ENCODE data around the gene TTC19.

DNA sequence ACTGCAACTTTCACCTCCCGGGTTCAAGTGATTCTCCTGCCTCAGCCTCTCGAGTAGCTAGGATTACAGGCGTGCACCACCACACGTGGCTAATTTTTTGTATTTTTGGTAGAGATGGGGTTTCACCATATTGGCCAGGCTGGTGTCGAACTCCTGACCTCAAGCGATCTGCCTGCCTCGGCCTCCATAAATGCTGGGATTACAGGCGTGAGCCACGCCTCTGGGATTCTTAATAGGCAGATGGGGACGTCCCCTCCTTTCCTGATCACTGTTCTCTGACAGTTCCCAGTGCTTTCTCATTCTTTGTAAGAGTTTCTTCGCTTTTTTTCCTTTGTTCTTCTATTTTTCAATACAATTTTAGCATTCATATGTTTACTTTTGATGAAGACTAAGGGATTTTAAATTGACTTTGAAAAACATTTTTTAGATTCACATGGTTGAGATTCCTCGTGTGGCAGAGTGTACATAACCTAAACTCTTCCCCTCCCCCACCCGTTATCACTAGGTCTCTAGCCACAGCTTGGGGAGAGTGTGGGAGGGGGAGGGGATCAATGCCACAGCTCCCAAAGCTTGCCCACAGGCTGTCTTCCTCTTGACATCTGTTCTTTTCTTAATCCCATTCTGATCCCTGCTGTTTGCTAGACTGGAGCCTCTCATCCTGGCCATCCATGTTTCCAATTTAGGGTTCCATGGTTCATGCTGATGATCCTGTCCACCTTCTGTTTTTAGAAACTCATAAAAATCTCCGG lies 43.7 kb upstream of the TTC19 start:
- TF ChIP-seq CTCF (IDR thresholded peaks at IDR 0.05) (no peak), POLR2A (IDR thresholded peaks at IDR 0.05) (no peak)

Data from breast epithelium (tissue), 3 donors.